Fibroblast of peridontal ligament (primary cell): ENCODE results near the gene VAV3.
"Not testable (repeated sequence)": the region's sequence is repeated elsewhere in the genome, so short reads cannot be mapped to it uniquely, and the experiment has no call there.

Source experiments
- DNase-seq: peaks from one replicate; pipeline ENCODE4 v3.0.0-alpha.2; 2010; ENCODE audit errors: extremely low read depth

VAV3 gene

GRCh38 chr1:107683191-107683657, 281.8 kb downstream of the VAV3 start:
- no peak for DNase-seq

GRCh38 chr1:107682467-107682866, 282.5 kb downstream of the VAV3 start:
- DNase-seq = no peak

DNA sequence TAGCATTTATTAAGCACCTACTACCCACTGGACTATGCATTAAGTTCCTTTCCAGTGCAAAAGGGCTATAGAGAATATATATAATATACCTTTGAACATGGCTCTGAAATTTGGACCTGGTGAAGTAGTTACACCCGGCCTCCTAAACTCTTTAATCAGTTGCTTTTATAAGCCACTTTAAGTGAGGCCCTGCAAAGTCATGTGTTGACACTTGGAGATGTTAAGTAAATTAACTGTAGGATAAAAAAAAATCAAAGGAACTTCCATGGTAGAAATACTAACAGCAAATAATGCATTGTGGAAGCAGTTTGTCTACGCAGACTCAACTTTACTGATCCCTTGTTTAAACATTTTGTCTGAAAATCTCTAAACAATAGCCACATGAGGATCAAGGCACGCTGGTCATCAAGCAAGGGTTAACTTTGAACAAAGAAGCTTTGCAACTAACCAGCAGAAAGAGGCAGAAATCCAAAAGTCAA, 283.9 kb downstream of the VAV3 start:
- DNase-seq = no peak

DNA sequence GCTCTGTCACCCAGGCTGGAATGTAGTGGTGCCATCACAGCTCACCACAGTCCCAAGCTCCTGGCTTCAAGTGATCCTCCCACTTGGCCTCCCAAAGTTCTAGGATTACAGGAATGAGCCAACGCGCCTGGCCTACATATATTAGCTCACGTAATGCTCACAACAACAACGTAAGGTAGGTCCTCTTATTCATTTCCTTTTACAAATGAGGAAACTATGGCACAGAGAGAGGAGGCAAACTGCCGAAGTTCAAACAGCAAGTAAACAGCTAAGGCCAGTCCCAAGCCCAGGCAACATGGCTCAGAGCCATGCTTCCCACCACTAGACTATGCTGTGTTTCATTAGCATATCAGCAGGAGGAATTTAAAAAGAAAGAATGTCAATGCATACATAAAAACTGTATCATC, 284.4 kb downstream of the VAV3 start:
- DNase-seq = no peak

GRCh38 chr1:107679411-107679953, 285.5 kb downstream of the VAV3 start:
- DNase-seq = no peak

GRCh38 chr1:107678993-107679392, 286.0 kb downstream of the VAV3 start:
- no peak for DNase-seq

GRCh38 chr1:107677697-107678096, 287.3 kb downstream of the VAV3 start:
- no peak for DNase-seq

- no peak for DNase-seq
Measured at GRCh38 chr1:107674486-107674885, 290.5 kb downstream of the VAV3 start.

GRCh38 chr1:107673006-107673405, 292.0 kb downstream of the VAV3 start:
- no peak for DNase-seq

- DNase-seq = no peak
Measured at GRCh38 chr1:107670397-107671040, 294.5 kb downstream of the VAV3 start.

- peak; percentile 47 for DNase-seq
Measured at GRCh38 chr1:107669996-107670395, 295.0 kb downstream of the VAV3 start.

- DNase-seq = peak; percentile 30
Measured at GRCh38 chr1:107668762-107669161, 296.2 kb downstream of the VAV3 start.

DNA sequence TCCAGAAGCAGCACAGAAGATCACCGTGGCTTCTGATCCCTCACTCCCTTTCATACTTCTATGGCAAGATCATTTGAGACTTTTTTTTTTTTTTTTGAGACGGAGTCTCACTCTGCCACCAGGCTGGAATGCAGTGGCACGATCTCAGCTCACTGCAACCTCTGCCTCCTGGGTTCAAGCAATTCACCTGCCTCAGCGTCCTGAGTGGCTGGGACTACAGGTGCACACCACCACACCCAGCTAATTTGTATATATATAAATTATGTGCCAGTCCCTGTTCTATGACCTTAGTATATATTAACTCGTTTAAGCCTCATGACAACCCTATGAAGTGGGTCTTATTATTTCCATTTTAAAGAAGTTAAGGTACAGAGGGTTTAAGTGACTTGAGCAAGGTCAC, 298.5 kb downstream of the VAV3 start:
- DNase-seq = no peak

DNA sequence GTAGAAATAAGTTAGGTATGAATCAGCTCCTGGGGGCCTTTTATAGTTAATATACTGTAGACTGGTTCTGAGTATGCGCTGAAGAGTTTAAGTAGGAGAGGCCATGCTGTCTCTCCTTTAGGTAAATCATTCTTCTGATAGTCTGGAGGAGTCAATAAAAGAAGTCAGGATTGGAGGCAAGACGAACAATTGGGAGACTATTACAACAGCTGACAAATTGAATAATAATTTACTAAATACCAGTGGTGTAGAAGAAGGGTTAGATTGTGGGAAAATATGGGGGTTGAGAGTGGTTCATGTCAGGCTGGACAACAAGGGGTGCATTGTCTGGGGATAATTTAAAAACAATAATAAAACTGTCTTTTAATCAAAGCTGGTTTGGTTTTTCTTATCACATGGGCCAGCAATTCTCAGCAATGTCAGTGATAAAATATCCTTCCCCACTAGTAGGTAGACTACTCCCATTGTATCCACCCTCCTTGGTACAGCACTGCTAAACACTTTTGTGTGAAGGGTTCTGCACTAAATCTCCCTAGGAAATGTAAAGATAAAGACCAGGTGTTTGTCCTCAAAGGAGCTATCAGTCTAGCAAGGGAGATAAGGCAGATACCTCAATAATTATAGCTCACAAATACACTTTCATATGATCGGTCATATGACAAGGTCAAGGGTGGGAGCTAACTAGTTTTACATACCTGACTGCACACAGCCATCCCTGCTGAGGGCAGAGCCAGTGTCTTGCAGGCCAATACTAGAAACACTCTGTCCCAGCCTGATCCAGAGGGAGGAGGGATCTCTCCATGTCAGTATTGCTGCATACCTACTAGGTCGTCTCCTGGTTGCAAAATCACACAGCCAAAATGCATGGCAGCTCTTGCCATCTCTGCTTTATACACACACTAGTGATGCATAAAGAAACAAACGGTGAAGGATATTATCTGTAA, 299.7 kb downstream of the VAV3 start:
- DNase-seq = no peak

GRCh38 chr1:107662971-107663370, 302.0 kb downstream of the VAV3 start:
- peak; percentile 17 for DNase-seq

- no peak for DNase-seq
Measured at GRCh38 chr1:107661158-107661557, 303.8 kb downstream of the VAV3 start.

DNA sequence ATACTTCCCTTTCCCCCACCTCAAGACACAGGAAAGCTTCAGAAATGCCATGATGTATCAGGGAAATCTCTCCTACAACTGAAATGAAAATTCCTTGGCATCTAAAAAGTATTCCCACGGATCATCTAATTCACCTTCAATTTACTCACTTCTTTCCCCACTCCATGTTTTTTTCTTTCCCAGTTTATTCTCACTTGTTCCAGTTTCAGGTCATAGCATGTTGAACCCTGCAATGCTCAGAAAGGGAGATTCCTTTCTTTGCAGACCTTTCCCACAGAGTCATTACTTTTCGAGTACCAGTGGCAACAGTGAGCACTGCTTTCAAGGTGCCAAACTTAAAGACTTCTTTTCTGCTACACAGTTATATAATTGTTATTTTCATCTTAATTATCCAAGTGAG, 305.0 kb downstream of the VAV3 start:
- DNase-seq = no peak

DNA sequence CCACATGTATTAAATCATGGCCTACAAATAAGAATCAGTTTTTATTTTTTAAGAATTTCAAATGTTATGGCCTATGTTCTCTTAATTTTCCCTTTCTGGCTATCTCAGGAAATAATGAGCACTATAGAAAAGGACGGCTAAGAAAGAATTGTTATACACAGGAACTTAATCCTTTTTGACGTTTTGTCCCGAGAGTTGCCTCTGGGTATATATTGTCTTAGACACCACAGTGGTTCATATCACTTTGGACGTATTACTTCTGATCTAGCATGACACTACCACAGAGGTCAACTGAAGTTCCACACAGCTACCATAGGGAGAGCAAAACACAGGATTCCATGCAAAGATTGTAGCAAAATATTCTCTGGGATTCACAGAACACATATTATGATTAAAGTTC, 307.6 kb downstream of the VAV3 start:
- DNase-seq = no peak

GRCh38 chr1:107653765-107654164, 311.2 kb downstream of the VAV3 start:
- DNase-seq = no peak

GRCh38 chr1:107653005-107653404, 312.0 kb downstream of the VAV3 start:
- DNase-seq = peak; percentile 40

- DNase-seq = not testable (repeated sequence)
Measured at GRCh38 chr1:107650825-107651224, 314.2 kb downstream of the VAV3 start.

DNA sequence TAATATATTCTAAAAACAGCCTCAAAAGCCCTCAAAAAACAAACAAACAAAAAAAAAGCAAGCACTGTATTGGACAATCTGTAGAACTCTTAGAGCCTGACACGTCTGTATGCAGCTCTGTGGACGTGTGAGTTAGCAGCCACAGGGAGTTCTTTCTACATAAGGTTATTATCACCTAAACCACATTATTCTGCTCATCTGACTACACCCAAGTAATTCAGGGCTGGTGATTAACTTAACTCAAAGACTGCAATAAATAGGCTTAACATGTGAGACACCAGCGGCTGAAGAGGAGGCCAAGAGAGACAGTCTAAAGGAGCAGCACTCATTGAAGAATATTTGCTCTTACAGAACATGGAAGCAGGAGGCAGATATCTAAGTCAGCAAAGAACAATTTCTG, 316.0 kb downstream of the VAV3 start:
- peak; percentile 12 for DNase-seq

DNA sequence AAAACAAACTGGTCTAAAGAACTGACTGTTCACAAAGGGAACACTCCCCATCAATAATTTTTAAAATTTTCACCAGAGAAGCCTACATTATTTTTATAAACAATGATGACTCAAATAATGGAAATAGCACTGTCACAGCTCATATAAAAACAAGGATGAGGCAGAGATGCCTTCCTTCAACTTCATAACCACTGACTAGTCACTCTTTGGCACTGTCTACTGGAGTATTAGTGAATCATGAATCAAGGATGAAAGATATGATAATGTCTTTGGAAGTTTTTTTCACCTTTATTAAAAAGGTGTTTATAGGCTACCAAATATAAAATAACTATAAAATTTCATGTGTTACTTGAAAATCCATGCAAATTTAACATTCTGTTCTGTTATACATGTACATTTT, 316.9 kb downstream of the VAV3 start:
- DNase-seq = peak; percentile 77
